Stimulated activated naive B cell treated with anti-CD40 and anti-IgM and Interleukin-4, amounts not matched to agents 10 μg/mL and 1 μg/mL and 100 μg/mL, for 72 hours (primary cell): ENCODE measurements around the gene KLHL30.
"Not testable (repeated sequence)": the region's sequence is repeated elsewhere in the genome, so short reads cannot be mapped to it uniquely, and the experiment has no call there.

ENCODE experiments used
- ATAC-seq, 2 donors: fragments of 150-1000 bp; cut with Tn5 transposase; replicated peaks; 2 replicates each; pipeline ENCODE4 v1.10.0; 2021; ENCODE audit warnings: moderate library complexity in 1 of 2
- DNase-seq: peaks from one replicate; pipeline ENCODE4 v3.0.0; 2021
- H3K27ac Mint-ChIP-seq: one replicate; pipeline ENCODE4 v1.8.0; 2022; ENCODE audit warnings: mild to moderate bottlenecking, mixed read lengths
- H3K27me3 Mint-ChIP-seq, 2 donors: one replicate each; pipeline ENCODE4 v1.8.0; 2022; ENCODE audit warnings: mixed read lengths in 2 of 2
- H3K36me3 Mint-ChIP-seq, 2 donors: one replicate each; pipeline ENCODE4 v1.8.0; 2022; ENCODE audit warnings: mixed read lengths in 2 of 2, mild to moderate bottlenecking in 1 of 2
- H3K4me1 Mint-ChIP-seq, 2 donors: one replicate each; pipeline ENCODE4 v1.8.0; 2022; ENCODE audit warnings: mixed read lengths in 2 of 2, mild to moderate bottlenecking in 1 of 2
- H3K4me3 Mint-ChIP-seq, 2 donors: one replicate each; pipeline ENCODE4 v1.8.0; 2022; ENCODE audit warnings: mild to moderate bottlenecking in 2 of 2, mixed read lengths in 2 of 2, moderate library complexity in 1 of 2
- H3K9me3 Mint-ChIP-seq, 2 donors: one replicate each; pipeline ENCODE4 v1.8.0; 2022; ENCODE audit warnings: mixed read lengths in 2 of 2, mild to moderate bottlenecking in 1 of 2

Gene KLHL30

GRCh38 chr2:238169048-238169707 is 30.7 kb downstream of the KLHL30 start:
- no peaks in the 10 kb centered on the region for H3K9me3 Mint-ChIP-seq
- ATAC-seq, result peak; percentile 48 to 50
- no peak for DNase-seq
- H3K4me3 Mint-ChIP-seq, result no peak overlapping the region
- H3K27me3 Mint-ChIP-seq, result peaks cover 14 to 18% of the 10 kb centered on the region in 2 donors
- H3K4me1 Mint-ChIP-seq, result peaks cover 12 to 19% of the 10 kb centered on the region in 2 donors
- H3K27ac Mint-ChIP-seq, result no peak overlapping the region
- H3K36me3 Mint-ChIP-seq, result peaks cover 55 to 76% of the 10 kb centered on the region in 2 donors

- H3K9me3 Mint-ChIP-seq, result no peaks in the 10 kb centered on the region
- H3K27me3 Mint-ChIP-seq, result peaks cover 8 to 12% of the 10 kb centered on the region in 2 donors
- peak overlapping the region; percentile 2 for H3K27ac Mint-ChIP-seq
- H3K4me3 Mint-ChIP-seq, result no peak overlapping the region
- no peak for ATAC-seq
- H3K36me3 Mint-ChIP-seq, result peaks cover 55 to 77% of the 10 kb centered on the region in 2 donors
- DNase-seq, result no peak
- peaks cover 9 to 13% of the 10 kb centered on the region in 2 donors for H3K4me1 Mint-ChIP-seq
Measured at GRCh38 chr2:238169708-238170251, 31.3 kb downstream of the KLHL30 start.

GRCh38 chr2:238170386-238171071 is 32.1 kb downstream of the KLHL30 start:
- Mint-ChIP-seq H3K9me3 (no peaks in the 10 kb centered on the region), H3K4me3 (no peak overlapping the region), H3K4me1 (peaks cover 6% of the 10 kb centered on the region in 2 donors), H3K27ac (no peak overlapping the region), H3K27me3 (peaks cover under 1 to 4% of the 10 kb centered on the region in 2 donors), H3K36me3 (peaks cover 47 to 69% of the 10 kb centered on the region in 2 donors)
- ATAC-seq (no peak), DNase-seq (no peak)

- DNase-seq, H3K4me1 Mint-ChIP-seq, H3K27me3 Mint-ChIP-seq, ATAC-seq, H3K9me3 Mint-ChIP-seq, H3K4me3 Mint-ChIP-seq, H3K27ac Mint-ChIP-seq: not testable (repeated sequence)
- peaks cover 46 to 64% of the 10 kb centered on the region in 2 donors for H3K36me3 Mint-ChIP-seq
Measured at GRCh38 chr2:238171072-238171431, 32.6 kb downstream of the KLHL30 start.

- Mint-ChIP-seq H3K4me1 (peaks cover 6% of the 10 kb centered on the region in 2 donors), H3K9me3 (no peaks in the 10 kb centered on the region), H3K27ac (no peak overlapping the region), H3K4me3 (no peak overlapping the region), H3K27me3 (no peaks in the 10 kb centered on the region), H3K36me3 (peaks cover 53 to 69% of the 10 kb centered on the region in 2 donors)
- DNase-seq (no peak), ATAC-seq (no peak)
Measured at GRCh38 chr2:238171575-238172187, 33.2 kb downstream of the KLHL30 start.

- ATAC-seq, result no peak
- H3K4me1 Mint-ChIP-seq, result peaks cover 6% of the 10 kb centered on the region in 2 donors
- no peak overlapping the region for H3K4me3 Mint-ChIP-seq
- DNase-seq, result no peak
- H3K9me3 Mint-ChIP-seq, result no peaks in the 10 kb centered on the region
- no peaks in the 10 kb centered on the region for H3K27me3 Mint-ChIP-seq
- peaks cover 49 to 68% of the 10 kb centered on the region in 2 donors for H3K36me3 Mint-ChIP-seq
- no peak overlapping the region for H3K27ac Mint-ChIP-seq
Measured at GRCh38 chr2:238172439-238172838, 34.0 kb downstream of the KLHL30 start.

- Mint-ChIP-seq H3K27me3 (no peaks in the 10 kb centered on the region), H3K36me3 (peaks cover 47 to 61% of the 10 kb centered on the region in 2 donors), H3K27ac (no peak overlapping the region), H3K4me1 (peaks cover 6% of the 10 kb centered on the region in 2 donors), H3K9me3 (no peaks in the 10 kb centered on the region), H3K4me3 (no peak overlapping the region)
- DNase-seq, result no peak
- peak in 1 of 2 donors; percentile 29 for ATAC-seq
Measured at GRCh38 chr2:238173692-238174091, 35.2 kb downstream of the KLHL30 start.

GRCh38 chr2:238174291-238174690 is 35.8 kb downstream of the KLHL30 start:
- H3K9me3 Mint-ChIP-seq, result no peaks in the 10 kb centered on the region
- no peak for ATAC-seq
- H3K4me1 Mint-ChIP-seq, result peaks cover 5 to 6% of the 10 kb centered on the region in 2 donors
- peaks cover 52 to 64% of the 10 kb centered on the region in 2 donors for H3K36me3 Mint-ChIP-seq
- H3K27ac Mint-ChIP-seq, result no peak overlapping the region
- no peaks in the 10 kb centered on the region for H3K27me3 Mint-ChIP-seq
- H3K4me3 Mint-ChIP-seq, result no peak overlapping the region
- no peak for DNase-seq

- no peak overlapping the region for H3K4me3 Mint-ChIP-seq
- ATAC-seq (no peak), DNase-seq (no peak)
- H3K27ac Mint-ChIP-seq, result no peak overlapping the region
- H3K4me1 Mint-ChIP-seq, result peaks cover 4 to 5% of the 10 kb centered on the region in 2 donors
- H3K9me3 Mint-ChIP-seq, result no peaks in the 10 kb centered on the region
- no peaks in the 10 kb centered on the region for H3K27me3 Mint-ChIP-seq
- H3K36me3 Mint-ChIP-seq, result peaks cover 50 to 66% of the 10 kb centered on the region in 2 donors
Measured at GRCh38 chr2:238174701-238175100, 36.2 kb downstream of the KLHL30 start.

- DNase-seq (no peak), ATAC-seq (no peak)
- Mint-ChIP-seq H3K36me3 (peaks cover 48 to 68% of the 10 kb centered on the region in 2 donors), H3K27me3 (no peaks in the 10 kb centered on the region), H3K27ac (peak overlapping the region; percentile 48), H3K9me3 (no peaks in the 10 kb centered on the region), H3K4me1 (no peaks in the 10 kb centered on the region), H3K4me3 (no peak overlapping the region)
Measured at GRCh38 chr2:238176613-238177012, 38.1 kb downstream of the KLHL30 start.

- no peak overlapping the region for H3K4me3 Mint-ChIP-seq
- H3K9me3 Mint-ChIP-seq, result no peaks in the 10 kb centered on the region
- ATAC-seq, result no peak
- no peaks in the 10 kb centered on the region for H3K27me3 Mint-ChIP-seq
- H3K27ac Mint-ChIP-seq, result no peak overlapping the region
- peaks cover 59 to 76% of the 10 kb centered on the region in 2 donors for H3K36me3 Mint-ChIP-seq
- no peaks in the 10 kb centered on the region for H3K4me1 Mint-ChIP-seq
- DNase-seq, result no peak
Measured at GRCh38 chr2:238180554-238180953, 42.1 kb downstream of the KLHL30 start.

- peaks cover 55 to 78% of the 10 kb centered on the region in 2 donors for H3K36me3 Mint-ChIP-seq
- ATAC-seq, result no peak
- no peaks in the 10 kb centered on the region for H3K4me1 Mint-ChIP-seq
Measured at GRCh38 chr2:238182362-238182761, 43.9 kb downstream of the KLHL30 start.

GRCh38 chr2:238183821-238184220 is 45.4 kb downstream of the KLHL30 start:
- no peaks in the 10 kb centered on the region for H3K4me1 Mint-ChIP-seq
- no peaks in the 10 kb centered on the region for H3K9me3 Mint-ChIP-seq
- no peak overlapping the region for H3K4me3 Mint-ChIP-seq
- peaks cover 59 to 84% of the 10 kb centered on the region in 2 donors for H3K36me3 Mint-ChIP-seq
- DNase-seq (no peak), ATAC-seq (no peak)
- no peaks in the 10 kb centered on the region for H3K27me3 Mint-ChIP-seq
- H3K27ac Mint-ChIP-seq, result peak overlapping the region; percentile 67

More at GRCh38 chr2:238182362-238182761, 43.9 kb downstream of the KLHL30 start:
- Mint-ChIP-seq H3K9me3 (no peaks in the 10 kb centered on the region), H3K27me3 (no peaks in the 10 kb centered on the region), H3K27ac (no peak overlapping the region), H3K4me3 (no peak overlapping the region)
- no peak for DNase-seq
